Neutrophil (primary cell): ENCODE results near the gene BTN2A1.
A peak's percentile ranks its signal among the peaks of the same experiment; 100 is the strongest.

Experiments used
- H3K27ac ChIP-seq: fragments of 200-600 bp; sonication (generic); 2 replicates; pipeline ENCODE4 v1.5.1; 2016; ENCODE audit warnings: mild to moderate bottlenecking, moderate library complexity
- H3K27me3 ChIP-seq: fragments of 200-600 bp; sonication (generic); 2 replicates; pipeline ENCODE4 v1.6.0; 2016; ENCODE audit warnings: mild to moderate bottlenecking
- H3K36me3 ChIP-seq: fragments of 200-600 bp; sonication (generic); 2 replicates; pipeline ENCODE4 v1.5.1; 2017
- H3K4me1 ChIP-seq, 2 experiments: fragments of 200-600 bp in 1 of 2; sonication (generic) in 1 of 2; 1 replicate in 1 of 2; 2 replicates in 1 of 2; pipeline versions ENCODE4 v1.5.1 to v1.6.1; 2013 to 2016; ENCODE audit warnings: low read depth in 1 of 2, low read length in 1 of 2, mild to moderate bottlenecking in 1 of 2, moderate library complexity in 1 of 2; ENCODE audit not compliant: control insufficient read depth in 1 of 2, insufficient read depth in 1 of 2
- H3K4me3 ChIP-seq, 2 experiments: fragments of 200-600 bp in 1 of 2; sonication (generic) in 1 of 2; 1 replicate in 1 of 2; 2 replicates in 1 of 2; pipeline ENCODE4 v1.5.1; 2013 to 2016; ENCODE audit warnings: low read depth in 1 of 2, low read length in 1 of 2, mild to moderate bottlenecking in 1 of 2, moderate library complexity in 1 of 2
- H3K9me3 ChIP-seq: fragments of 200-600 bp; sonication (generic); 2 replicates; pipeline ENCODE4 v1.5.1; 2016
- TF ChIP-seq, protein P1 (sequence below): fragments of 200-600 bp; sonication (generic); IDR thresholded peaks from 2 replicates; pipeline ENCODE4 v1.5.1; 2016; ENCODE audit warnings: antibody characterized with exemption

BTN2A1 gene

DNA sequence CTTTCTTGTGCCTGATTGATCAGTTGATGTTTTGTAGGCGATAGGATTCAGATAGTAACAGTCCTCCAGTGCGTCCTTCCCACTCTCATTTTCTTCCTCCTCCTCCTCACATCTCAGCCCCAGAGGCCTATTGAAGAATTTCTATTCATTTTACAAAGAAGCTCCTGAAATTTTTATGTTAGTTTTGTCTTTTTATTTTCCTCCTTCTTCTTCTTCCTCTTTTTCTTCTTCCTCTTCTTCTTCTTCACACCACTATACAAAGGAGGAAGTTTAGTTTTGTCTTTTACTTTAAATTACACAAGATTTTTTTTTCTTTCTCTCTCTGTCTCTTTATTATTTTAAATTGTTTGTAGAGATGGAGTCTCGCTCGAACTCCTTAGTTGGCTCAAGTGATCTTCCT, 19.1 kb downstream of the BTN2A1 start:
- Histone ChIP-seq H3K9me3 (no peaks in the 10 kb centered on the region), H3K27ac (peak overlapping the region; percentile 97), H3K36me3 (no peaks in the 10 kb centered on the region), H3K27me3 (no peaks in the 10 kb centered on the region), H3K4me3 (peak overlapping the region; percentile 4 to 35), H3K4me1 (peaks cover 66 to 76% of the 10 kb centered on the region in 2 experiments)
- TF ChIP-seq, protein P1, sequence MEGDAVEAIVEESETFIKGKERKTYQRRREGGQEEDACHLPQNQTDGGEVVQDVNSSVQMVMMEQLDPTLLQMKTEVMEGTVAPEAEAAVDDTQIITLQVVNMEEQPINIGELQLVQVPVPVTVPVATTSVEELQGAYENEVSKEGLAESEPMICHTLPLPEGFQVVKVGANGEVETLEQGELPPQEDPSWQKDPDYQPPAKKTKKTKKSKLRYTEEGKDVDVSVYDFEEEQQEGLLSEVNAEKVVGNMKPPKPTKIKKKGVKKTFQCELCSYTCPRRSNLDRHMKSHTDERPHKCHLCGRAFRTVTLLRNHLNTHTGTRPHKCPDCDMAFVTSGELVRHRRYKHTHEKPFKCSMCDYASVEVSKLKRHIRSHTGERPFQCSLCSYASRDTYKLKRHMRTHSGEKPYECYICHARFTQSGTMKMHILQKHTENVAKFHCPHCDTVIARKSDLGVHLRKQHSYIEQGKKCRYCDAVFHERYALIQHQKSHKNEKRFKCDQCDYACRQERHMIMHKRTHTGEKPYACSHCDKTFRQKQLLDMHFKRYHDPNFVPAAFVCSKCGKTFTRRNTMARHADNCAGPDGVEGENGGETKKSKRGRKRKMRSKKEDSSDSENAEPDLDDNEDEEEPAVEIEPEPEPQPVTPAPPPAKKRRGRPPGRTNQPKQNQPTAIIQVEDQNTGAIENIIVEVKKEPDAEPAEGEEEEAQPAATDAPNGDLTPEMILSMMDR: no peak

DNA sequence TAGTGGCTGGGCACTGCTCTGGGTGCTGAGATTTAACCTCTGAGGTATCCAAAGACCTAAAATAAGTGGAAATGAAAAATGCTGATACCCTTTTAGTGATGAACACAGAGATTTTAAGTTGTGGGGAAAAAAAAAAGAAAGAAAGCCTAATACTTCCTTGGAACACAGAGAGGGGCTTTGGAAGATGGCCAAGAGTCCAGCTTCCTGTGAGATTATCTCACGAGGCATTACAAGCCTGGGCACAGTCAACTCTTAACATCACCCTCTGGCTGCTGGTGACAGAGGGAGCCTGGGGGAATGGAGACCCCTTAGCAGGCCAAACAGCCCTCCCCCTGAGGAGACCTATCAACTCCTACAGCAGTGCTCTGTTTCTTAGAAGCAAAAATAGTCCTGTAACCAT, 19.7 kb downstream of the BTN2A1 start:
- TF ChIP-seq, protein P1: no peak
- H3K4me3 ChIP-seq: peak overlapping the region; percentile 2 to 35
- H3K27ac ChIP-seq: peak overlapping the region; percentile 97
- no peaks in the 10 kb centered on the region for H3K36me3 ChIP-seq
- peaks cover 66 to 76% of the 10 kb centered on the region in 2 experiments for H3K4me1 ChIP-seq
- H3K9me3 ChIP-seq: no peaks in the 10 kb centered on the region
- no peaks in the 10 kb centered on the region for H3K27me3 ChIP-seq

DNA sequence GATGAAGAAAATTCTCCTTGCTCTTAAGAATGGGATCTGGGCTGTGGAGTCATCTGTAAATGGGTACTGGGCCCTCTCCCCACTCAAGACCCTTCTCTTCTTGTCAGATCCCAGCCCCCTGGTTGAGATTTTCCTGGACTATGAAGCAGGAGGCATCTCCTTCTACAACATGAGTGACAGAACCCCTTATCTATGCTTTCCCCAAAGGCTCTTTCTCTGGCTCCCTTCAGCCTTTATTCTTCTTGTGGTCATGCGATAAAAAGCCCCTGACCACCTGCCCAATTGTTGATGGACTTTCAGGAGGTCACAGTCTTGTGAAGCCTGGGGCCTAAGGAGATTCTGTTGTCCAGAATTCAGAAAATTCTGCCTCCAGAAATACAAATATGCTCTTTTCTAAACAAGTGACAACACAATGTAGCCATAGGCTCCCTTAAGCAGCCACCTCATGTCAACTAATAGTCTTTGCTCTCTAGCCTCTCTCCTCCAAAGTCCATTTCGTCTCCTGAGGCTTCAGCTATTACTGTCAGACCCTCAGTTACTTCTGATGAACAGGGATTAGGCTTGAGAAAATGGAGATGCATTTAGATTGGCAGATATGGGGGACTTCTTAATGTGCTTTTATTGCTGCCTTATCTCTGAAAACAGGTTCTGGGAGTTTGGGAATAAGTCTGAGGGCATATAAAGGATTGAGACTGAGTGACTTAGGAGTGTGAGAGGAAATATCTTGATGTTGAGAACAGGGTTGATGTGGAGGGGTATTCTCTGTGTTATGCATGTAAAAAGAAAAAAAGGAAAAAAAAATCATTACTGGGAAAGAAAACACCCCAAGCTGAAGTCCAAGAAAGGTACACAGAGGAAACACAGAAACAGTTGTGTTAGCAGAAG, 20.6 kb downstream of the BTN2A1 start:
- Histone ChIP-seq H3K4me1 (peaks cover 57 to 67% of the 10 kb centered on the region in 2 experiments), H3K9me3 (no peaks in the 10 kb centered on the region), H3K4me3 (no peak overlapping the region), H3K36me3 (no peaks in the 10 kb centered on the region), H3K27ac (peak overlapping the region; percentile 97), H3K27me3 (no peaks in the 10 kb centered on the region)
- TF ChIP-seq, protein P1: no peak

DNA sequence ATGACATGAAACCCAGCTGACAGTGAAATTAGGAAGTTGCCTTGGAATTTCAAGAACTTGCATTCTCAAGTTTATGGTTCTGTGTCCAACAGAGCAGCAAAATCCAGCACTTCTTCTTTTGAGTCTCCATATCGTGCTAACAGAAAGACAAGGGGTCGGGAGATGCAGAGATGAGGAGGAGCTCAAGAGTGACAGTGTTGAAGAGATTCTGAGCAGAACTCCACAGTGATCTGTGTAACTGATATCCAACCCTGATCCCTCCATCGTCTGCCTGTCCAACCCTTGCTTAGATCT, 21.2 kb downstream of the BTN2A1 start:
- H3K36me3 ChIP-seq: no peaks in the 10 kb centered on the region
- peak overlapping the region; percentile 97 for H3K27ac ChIP-seq
- no peaks in the 10 kb centered on the region for H3K27me3 ChIP-seq
- H3K9me3 ChIP-seq: no peaks in the 10 kb centered on the region
- H3K4me3 ChIP-seq: no peak overlapping the region
- peaks cover 54 to 62% of the 10 kb centered on the region in 2 experiments for H3K4me1 ChIP-seq
- TF ChIP-seq, protein P1: no peak

DNA sequence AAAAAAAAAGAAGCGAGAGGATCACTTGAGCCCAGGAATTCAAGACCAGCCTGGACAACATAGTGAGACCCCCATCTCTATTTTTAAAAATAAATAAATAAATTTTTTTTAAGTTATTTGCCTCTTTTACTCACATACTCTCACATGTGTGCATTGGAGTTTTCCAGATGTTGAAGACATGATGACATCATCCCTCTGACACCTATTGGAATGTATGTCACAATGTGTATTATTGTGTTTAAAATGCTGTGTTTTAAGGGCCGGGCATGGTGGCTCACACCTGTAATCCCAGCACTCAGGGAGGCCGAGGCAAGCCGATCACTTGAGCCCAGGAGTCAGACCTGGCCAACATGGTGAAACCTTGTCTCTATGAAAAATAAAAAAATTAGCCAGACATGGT, 24.6 kb downstream of the BTN2A1 start:
- Histone ChIP-seq H3K9me3 (no peaks in the 10 kb centered on the region), H3K27me3 (no peaks in the 10 kb centered on the region), H3K4me3 (no peak overlapping the region), H3K27ac (no peak overlapping the region), H3K4me1 (peaks cover 20 to 28% of the 10 kb centered on the region in 2 experiments), H3K36me3 (no peaks in the 10 kb centered on the region)
- TF ChIP-seq, protein P1: no peak
